ENCODE results near the gene CYP2A6.
A peak's percentile ranks its signal among the peaks of the same experiment; 100 is the strongest.

CYP2A6 gene

DNA sequence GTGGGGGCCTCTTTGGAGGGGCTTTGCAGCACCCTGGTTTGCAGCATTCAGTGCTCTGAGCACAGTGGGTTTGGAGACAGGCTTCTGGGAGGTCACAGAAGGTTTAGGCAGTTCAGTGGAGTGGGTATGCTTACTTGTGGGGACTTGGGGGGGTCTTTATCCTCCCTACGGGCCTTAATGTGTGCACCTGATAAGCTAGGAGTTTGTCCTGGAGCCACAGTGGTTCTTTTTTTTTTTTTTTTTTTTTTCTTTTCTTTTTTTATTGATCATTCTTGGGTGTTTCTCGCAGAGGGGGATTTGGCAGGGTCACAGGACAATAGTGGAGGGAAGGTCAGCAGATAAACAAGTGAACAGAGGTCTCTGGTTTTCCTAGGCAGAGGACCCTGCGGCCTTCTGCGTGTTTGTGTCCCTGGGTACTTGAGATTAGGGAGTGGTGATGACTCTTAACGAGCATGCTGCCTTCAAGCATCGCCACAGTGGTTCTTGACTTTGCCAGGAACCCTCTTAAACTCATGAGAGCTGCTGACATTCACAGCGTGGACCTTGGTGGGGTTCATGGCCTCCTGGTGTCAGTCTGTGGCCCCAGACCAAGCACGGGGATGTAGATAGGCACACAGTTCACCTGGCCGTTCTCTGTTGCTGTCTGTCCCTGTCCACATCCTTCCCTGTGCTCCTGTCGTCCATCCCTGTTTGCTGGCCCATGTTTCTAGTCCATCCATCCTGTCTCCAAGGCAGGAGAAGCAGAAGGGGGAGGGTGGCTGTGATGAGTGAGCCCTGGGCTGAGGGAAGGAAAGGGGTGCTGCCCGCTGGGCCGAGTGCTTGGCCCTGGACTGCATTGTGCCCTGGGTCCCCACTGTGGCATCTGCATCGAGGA, 48.6 kb downstream of the CYP2A6 start:
- no peak for DNase-seq

DNA sequence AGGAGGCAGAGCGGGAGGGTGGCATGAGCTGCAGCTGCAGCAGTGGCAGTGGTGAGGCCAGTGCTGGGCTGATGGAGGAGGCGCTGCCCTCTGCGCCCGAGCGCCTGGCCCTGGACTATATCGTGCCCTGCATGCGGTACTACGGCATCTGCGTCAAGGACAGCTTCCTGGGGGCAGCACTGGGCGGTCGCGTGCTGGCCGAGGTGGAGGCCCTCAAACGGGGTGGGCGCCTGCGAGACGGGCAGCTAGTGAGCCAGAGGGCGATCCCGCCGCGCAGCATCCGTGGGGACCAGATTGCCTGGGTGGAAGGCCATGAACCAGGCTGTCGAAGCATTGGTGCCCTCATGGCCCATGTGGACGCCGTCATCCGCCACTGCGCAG, 49.3 kb downstream of the CYP2A6 start:
- no peak for DNase-seq

GRCh38 chr19:40800339-40800996, 49.8 kb downstream of the CYP2A6 start:
- DNase-seq: no peak

GRCh38 chr19:40799558-40800338, 50.5 kb downstream of the CYP2A6 start:
- DNase-seq: no peak

DNA sequence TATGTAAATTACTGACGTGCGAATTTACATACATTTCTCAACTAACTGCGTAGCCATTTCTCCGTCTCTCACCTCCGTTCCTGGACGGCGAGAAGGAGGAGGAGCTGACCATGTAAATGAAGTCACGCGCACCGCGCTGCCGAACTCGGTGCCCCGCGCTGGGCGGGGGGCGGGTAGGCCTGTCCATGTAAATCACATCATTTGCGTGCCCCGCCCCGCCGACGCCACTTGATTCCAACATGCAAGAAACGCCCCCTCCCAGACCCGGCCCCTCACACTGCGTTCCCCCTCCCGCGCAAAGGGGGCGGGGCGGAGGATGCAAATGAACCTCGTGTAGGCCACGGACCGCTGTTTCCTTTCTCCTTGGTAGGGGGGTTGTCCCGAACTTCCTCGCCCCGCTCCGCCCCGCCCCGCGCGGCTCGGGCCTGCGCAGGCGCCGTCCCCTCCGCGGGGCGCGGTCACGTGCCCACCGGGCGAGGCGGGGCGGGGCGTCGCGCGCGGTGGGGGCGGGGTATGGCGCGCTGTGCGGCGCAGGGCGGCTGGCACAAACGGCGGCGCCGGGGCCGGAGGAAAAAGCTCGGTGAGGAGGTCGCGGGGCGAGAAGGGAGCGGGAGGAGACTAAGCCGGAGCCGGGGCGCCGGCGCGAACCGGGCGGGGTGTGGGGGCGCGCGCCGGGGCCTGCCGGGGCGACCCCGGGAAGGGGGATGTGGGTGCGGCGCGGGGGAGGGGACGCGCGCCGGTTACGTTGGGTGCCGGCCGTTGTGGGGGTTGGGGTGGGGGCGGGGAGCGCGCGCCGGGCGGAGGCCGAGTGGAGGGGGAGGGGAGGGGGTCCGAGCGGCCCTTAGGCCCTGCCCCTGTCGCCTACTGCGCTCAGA, 51.3 kb downstream of the CYP2A6 start, which contains the start of gene EGLN2:
Gene EGLN2, plus strand, starts transcription at position 509 of the 875 bp plus-strand sequence. CDS start 1,382 bp downstream, outside the sequence.
- DNase-seq: peak; percentile 99 to 100 (median 100)

- peak in 3 of 4 experiments; percentile 32 to 52 (median 39) for DNase-seq
These were observed 52.1 kb downstream of the CYP2A6 start for GRCh38 chr19:40797963-40798682.

- no peak for DNase-seq
These were observed 52.9 kb downstream of the CYP2A6 start for GRCh38 chr19:40797166-40797962.

Data from activated CD4-positive, CD25-positive, alpha-beta regulatory T cell (primary cell).